IMR-90 (cell line): ENCODE results near the gene ATG3. TPM values are rescaled to one million over a fixed set of nuclear protein-coding genes. Genes with fewer than 3 reads are reported as not detected.

Experiments
- ATAC-seq: fragments of 200-7000 bp; cut with Tn5 transposase; 2 replicates; pipeline ENCODE4 v1.9.1; 2020; ENCODE audit warnings: low read depth, mild to moderate bottlenecking, moderate library complexity
- BruUV-seq: library from RNA; stranded (reverse); fragments of 400-500 nt; replicated peaks from 2 replicates; lab custom pipeline; 2021; lab: Mats Ljungman, UMichigan
- CTCF ChIA-PET: fragments of 300-600 bp; formaldehyde crosslinking; extraction: SDS; loops from one replicate; lab custom pipeline; 2021; ENCODE audit warnings: antibody characterized with exemption; lab: Yijun Ruan, JAX
- POLR2A ChIA-PET: fragments of 300-600 bp; sonication (Branson Sonifier 250); formaldehyde crosslinking; loops from one replicate; lab custom pipeline; 2022; ENCODE audit warnings: antibody characterized with exemption; ENCODE audit not compliant: unreplicated experiment; lab: Charles Lee
- DNase-seq: peaks from one replicate; pipeline ENCODE4 v3.0.0; 2013
- H2AFZ ChIP-seq: replicated peaks from 2 replicates; pipeline ENCODE3; 2013; ENCODE audit warnings: low read length, mild to moderate bottlenecking; ENCODE audit not compliant: poor library complexity
- H2AK5ac ChIP-seq: 2 replicates; pipeline ENCODE4 v1.6.1; 2013; ENCODE audit warnings: low read depth, low read length, inconsistent platforms
- H2AK9ac ChIP-seq: replicated peaks from 2 replicates; pipeline ENCODE3; 2013; ENCODE audit warnings: mild to moderate bottlenecking, low read depth, low read length, moderate library complexity; ENCODE audit not compliant: poor library complexity
- H2BK120ac ChIP-seq: 2 replicates; pipeline ENCODE4 v1.6.1; 2013; ENCODE audit warnings: low read depth, low read length, inconsistent platforms
- H2BK15ac ChIP-seq: 3 replicates; pipeline ENCODE4 v1.6.1; 2013; ENCODE audit warnings: low read depth, low read length, inconsistent platforms
- H2BK20ac ChIP-seq: 2 replicates; pipeline ENCODE4 v1.6.1; 2013; ENCODE audit warnings: low read depth, mild to moderate bottlenecking, inconsistent platforms, low read length, moderate library complexity
- H2BK5ac ChIP-seq: 2 replicates; pipeline ENCODE4 v1.6.1; 2013; ENCODE audit warnings: mild to moderate bottlenecking, low read depth, low read length, inconsistent platforms; ENCODE audit not compliant: poor library complexity, severe bottlenecking
- H3K14ac ChIP-seq: replicated peaks from 2 replicates; pipeline ENCODE4 v1.6.1; 2013; ENCODE audit warnings: low read depth, low read length, inconsistent platforms
- H3K18ac ChIP-seq: 2 replicates; pipeline ENCODE4 v1.6.1; 2013; ENCODE audit warnings: low read depth, low read length, control low read depth
- H3K23ac ChIP-seq: 2 replicates; pipeline ENCODE4 v1.6.1; 2013; ENCODE audit warnings: low read depth, low read length, inconsistent platforms
- H3K27ac ChIP-seq: 2 replicates; pipeline ENCODE4 v1.5.1; 2013; ENCODE audit warnings: mild to moderate bottlenecking, control low read depth, low read length; ENCODE audit not compliant: insufficient read depth
- H3K27me3 ChIP-seq: 2 replicates; pipeline ENCODE4 v1.6.1; 2013; ENCODE audit warnings: low read length; ENCODE audit not compliant: control insufficient read depth, insufficient read depth
- H3K36me3 ChIP-seq: 2 replicates; pipeline ENCODE4 v1.6.1; 2013; ENCODE audit warnings: low read length, mixed read lengths; ENCODE audit not compliant: control insufficient read depth, insufficient read depth
- H3K4ac ChIP-seq: 2 replicates; pipeline ENCODE4 v1.6.1; 2013; ENCODE audit warnings: low read depth, low read length, inconsistent platforms
- H3K4me1 ChIP-seq: 2 replicates; pipeline ENCODE4 v1.6.1; 2013; ENCODE audit warnings: low read length, mixed read lengths; ENCODE audit not compliant: control insufficient read depth, insufficient read depth
- H3K4me2 ChIP-seq: 2 replicates; pipeline ENCODE4 v1.6.1; 2013; ENCODE audit warnings: low read depth, mild to moderate bottlenecking, control low read depth, low read length, moderate library complexity
- H3K4me3 ChIP-seq: 2 replicates; pipeline ENCODE4 v1.5.1; 2013; ENCODE audit warnings: low read depth, mild to moderate bottlenecking, control low read depth, low read length, moderate library complexity; ENCODE audit not compliant: insufficient read depth
- H3K56ac ChIP-seq: 2 replicates; pipeline ENCODE4 v1.6.1; 2013; ENCODE audit warnings: low read length, inconsistent platforms; ENCODE audit not compliant: insufficient read depth; ENCODE audit errors: extremely low read depth
- H3K79me1 ChIP-seq, 2 experiments: 2 replicates each; pipeline ENCODE4 v1.6.1; 2013; ENCODE audit warnings: low read length in 2 of 2, inconsistent platforms in 1 of 2, low read depth in 1 of 2
- H3K9ac ChIP-seq: 2 replicates; pipeline ENCODE4 v1.6.1; 2013; ENCODE audit warnings: low read depth, low read length, control low read depth
- H3K9me1 ChIP-seq: 2 replicates; pipeline ENCODE4 v1.6.1; 2013; ENCODE audit warnings: low read length, inconsistent platforms; ENCODE audit not compliant: insufficient read depth
- H3K9me3 ChIP-seq: 2 replicates; pipeline ENCODE4 v1.6.1; 2013; ENCODE audit warnings: low read length; ENCODE audit not compliant: control insufficient read depth, insufficient read depth
- H4K20me1 ChIP-seq: 2 replicates; pipeline ENCODE4 v1.6.1; 2013; ENCODE audit warnings: low read length, inconsistent platforms; ENCODE audit not compliant: insufficient read depth
- H4K5ac ChIP-seq: 2 replicates; pipeline ENCODE4 v1.6.1; 2013; ENCODE audit warnings: mild to moderate bottlenecking, low read depth, low read length, control low read depth
- H4K8ac ChIP-seq, 2 experiments: 2 replicates each; pipeline ENCODE4 v1.6.1; 2013; ENCODE audit warnings: low read depth in 2 of 2, low read length in 2 of 2, control low read depth in 1 of 2, inconsistent platforms in 1 of 2
- H4K91ac ChIP-seq: 2 replicates; pipeline ENCODE4 v1.6.1; 2013; ENCODE audit warnings: low read depth, low read length, inconsistent platforms; ENCODE audit not compliant: insufficient read depth
- BHLHE40 ChIP-seq: fragments of 150-350 bp; IDR thresholded peaks from 2 replicates; pipeline ENCODE4 v1.6.1; 2016; ENCODE audit warnings: mild to moderate bottlenecking, low read depth, low read length
- CEBPB ChIP-seq: IDR thresholded peaks from 2 replicates; pipeline ENCODE4 v1.6.1; 2012; ENCODE audit warnings: low read depth, low read length, improper control_type of control experiment
- CHD1 ChIP-seq: IDR thresholded peaks from 2 replicates; pipeline ENCODE4 v1.6.1; 2012; ENCODE audit warnings: low read depth, low read length, improper control_type of control experiment
- CTCF ChIP-seq: conservative IDR thresholded peaks from 2 replicates; pipeline ENCODE4 v1.5.1; 2012; ENCODE audit warnings: mild to moderate bottlenecking, low read depth, low read length, improper control_type of control experiment
- ELK1 ChIP-seq: fragments of 150-350 bp; IDR thresholded peaks from 2 replicates; pipeline ENCODE4 v1.6.1; 2016; ENCODE audit warnings: low read depth, mild to moderate bottlenecking, low read length, moderate library complexity, borderline replicate concordance
- FOS ChIP-seq: fragments of 150-350 bp; IDR thresholded peaks from 2 replicates; pipeline ENCODE4 v1.6.1; 2016; ENCODE audit warnings: low read depth, low read length
- MAFK ChIP-seq: IDR thresholded peaks from 2 replicates; pipeline ENCODE4 v1.6.1; 2012; ENCODE audit warnings: low read depth, low read length, improper control_type of control experiment
- MAZ ChIP-seq: IDR thresholded peaks from 2 replicates; pipeline ENCODE4 v1.6.1; 2012; ENCODE audit warnings: low read depth, mild to moderate bottlenecking, low read length, improper control_type of control experiment, moderate library complexity, borderline replicate concordance
- MXI1 ChIP-seq: IDR thresholded peaks from 2 replicates; pipeline ENCODE4 v1.6.1; 2012; ENCODE audit warnings: low read depth, mild to moderate bottlenecking, low read length, moderate library complexity, borderline replicate concordance
- NFE2L2 ChIP-seq: fragments of 150-350 bp; IDR thresholded peaks from 2 replicates; pipeline ENCODE4 v1.6.1; 2016; ENCODE audit warnings: low read depth, mild to moderate bottlenecking, low read length
- POLR2A ChIP-seq: IDR thresholded peaks from 2 replicates; pipeline ENCODE4 v1.6.1; 2012; ENCODE audit warnings: mild to moderate bottlenecking, low read depth, low read length
- RAD21 ChIP-seq: IDR thresholded peaks from 2 replicates; pipeline ENCODE4 v1.6.1; 2012; ENCODE audit warnings: low read length, improper control_type of control experiment
- RCOR1 ChIP-seq: IDR thresholded peaks from 2 replicates; pipeline ENCODE4 v1.6.1; 2012; ENCODE audit warnings: mild to moderate bottlenecking, low read length, improper control_type of control experiment; ENCODE audit not compliant: insufficient replicate concordance
- RFX5 ChIP-seq: IDR thresholded peaks from 2 replicates; pipeline ENCODE4 v1.8.0; 2012; ENCODE audit warnings: low read depth, mild to moderate bottlenecking, low read length, moderate library complexity
- SMC3 ChIP-seq: fragments of 150-350 bp; IDR thresholded peaks from 2 replicates; pipeline ENCODE4 v1.6.1; 2016; ENCODE audit warnings: low read depth, mild to moderate bottlenecking, antibody characterized with exemption, low read length, moderate library complexity
- WGBS, 2 experiments: methylation state at CpG; one replicate each; pipeline versions ENCODE4 v1.1.5 to v1.1.7; 2013; ENCODE audit warnings: missing lambda C conversion rate in 2 of 2; ENCODE audit not compliant: insufficient read length in 1 of 2; ENCODE audit errors: extremely low coverage in 2 of 2; 5-methylcytosine and 5-hydroxymethylcytosine counted together
- dilution Hi-C: fragments of 300-500 bp; cut with HindIII; formaldehyde crosslinking; loops from one replicate; pipeline ENCODE4 v1.14.3; 2018; ENCODE audit warnings: low sequenced_read_pairs; ENCODE audit not compliant: unreplicated experiment
- in situ Hi-C: fragments of 300-500 bp; cut with MboI; formaldehyde crosslinking; loops from 3 replicates; pipeline ENCODE4 v1.14.3; 2019; ENCODE audit warnings: low sequenced_read_pairs, inconsistent platforms, mixed read lengths
- intact Hi-C: fragments of 100-400 bp; cut with micrococcal nuclease; formaldehyde crosslinking; loops from 2 replicates; pipeline ENCODE4 v1.10.0; 2022
- polyA plus RNA-seq, 3 experiments: library from polyadenylated mRNA; depleted of rRNA; stranded (reverse); fragments of >200 nt; gene quantifications; 2 replicates each; pipeline ENCODE4 v1.2.3, GENCODE V29; 2012; ENCODE audit warnings: low replicate concordance in 1 of 3
- total RNA-seq: library from RNA; depleted of rRNA; stranded (reverse); fragments of >200 nt; gene quantifications from 2 replicates; pipeline ENCODE4 v1.2.3, GENCODE V29; 2012
- TF ChIP-seq, protein P1 (sequence below): fragments of 150-350 bp; IDR thresholded peaks from 2 replicates; pipeline ENCODE4 v1.6.1; 2017; ENCODE audit warnings: mild to moderate bottlenecking, antibody characterized with exemption, low read length, low read depth

Gene ATG3
- total and polyA plus RNA-seq, 2 of the 4 experiments (the other 2 are of a cell fraction) = 30.8 to 31.7 TPM

GRCh38 chr3:112568642-112569041, 6.9 kb upstream of the ATG3 start:
- CTCF ChIA-PET = no interaction called here
- no peak for TF ChIP-seq RAD21
- no peak for TF ChIP-seq CTCF
- no peak for TF ChIP-seq RFX5
- no peak for TF ChIP-seq BHLHE40
- no peak for TF ChIP-seq RCOR1
- TF ChIP-seq NFE2L2 = no peak
- TF ChIP-seq ELK1 = no peak
- TF ChIP-seq, protein P1, sequence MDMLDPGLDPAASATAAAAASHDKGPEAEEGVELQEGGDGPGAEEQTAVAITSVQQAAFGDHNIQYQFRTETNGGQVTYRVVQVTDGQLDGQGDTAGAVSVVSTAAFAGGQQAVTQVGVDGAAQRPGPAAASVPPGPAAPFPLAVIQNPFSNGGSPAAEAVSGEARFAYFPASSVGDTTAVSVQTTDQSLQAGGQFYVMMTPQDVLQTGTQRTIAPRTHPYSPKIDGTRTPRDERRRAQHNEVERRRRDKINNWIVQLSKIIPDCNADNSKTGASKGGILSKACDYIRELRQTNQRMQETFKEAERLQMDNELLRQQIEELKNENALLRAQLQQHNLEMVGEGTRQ = no peak
- no peak for TF ChIP-seq FOS
- TF ChIP-seq CHD1 = no peak
- no peak for TF ChIP-seq MAFK
- TF ChIP-seq MAZ = no peak
- TF ChIP-seq SMC3 = no peak
- TF ChIP-seq POLR2A = no peak
- TF ChIP-seq CEBPB = no peak
- TF ChIP-seq MXI1 = no peak
- no peak overlapping the region for H2AK9ac ChIP-seq
- H2BK15ac ChIP-seq = no peak overlapping the region
- no peak overlapping the region for H2BK20ac ChIP-seq
- BruUV-seq = no TSS peak
- dilution Hi-C loops (no loop called here), intact Hi-C loops (no loop called here), in situ Hi-C loops (no loop called here)
- H3K79me1 ChIP-seq = peaks cover 0 to under 1% of the 10 kb centered on the region in 2 experiments; a peak in 2 of 4 replicates
- no CpG with 5 or more reads among the region's 2 CpGs for WGBS, 2 experiments
- no peak overlapping the region for H3K27ac ChIP-seq
- POLR2A ChIA-PET = no interaction called here
- DNase-seq = peak; percentile 21
- no peaks in the 10 kb centered on the region; the same call in 1 of the 2 replicates for H3K4me1 ChIP-seq
- no peak for ATAC-seq
- H2AFZ ChIP-seq = no peak overlapping the region
- H4K5ac ChIP-seq = no peak overlapping the region
- H2AK5ac ChIP-seq = no peak overlapping the region
- H3K18ac ChIP-seq = no peak overlapping the region
- H3K56ac ChIP-seq = no peak overlapping the region
- no peak overlapping the region for H3K4me2 ChIP-seq
- no peak overlapping the region for H3K4ac ChIP-seq
- H3K27me3 ChIP-seq = no peaks in the 10 kb centered on the region
- H4K91ac ChIP-seq = no peak overlapping the region
- H4K8ac ChIP-seq = no peak overlapping the region
- H2BK120ac ChIP-seq = no peak overlapping the region
- H3K9me3 ChIP-seq = no peaks in the 10 kb centered on the region
- H3K23ac ChIP-seq = no peak overlapping the region
- no peak overlapping the region for H3K14ac ChIP-seq
- H3K9ac ChIP-seq = no peak overlapping the region
- no peak overlapping the region for H2BK5ac ChIP-seq
- H3K9me1 ChIP-seq = no peaks in the 10 kb centered on the region
- H3K4me3 ChIP-seq = no peak overlapping the region
- H3K36me3 ChIP-seq = peaks cover 8% of the 10 kb centered on the region
- no peaks in the 10 kb centered on the region for H4K20me1 ChIP-seq
